GM23338 (cell line): Measurements from ENCODE around the gene ITPR3. TPM values are rescaled to one million over a fixed set of nuclear protein-coding genes. Genes with fewer than 3 reads are reported as not detected.
A peak's percentile ranks its signal among the peaks of the same experiment; 100 is the strongest.

Source experiments
- ATAC-seq: fragments of 200-7000 bp; cut with Tn5 transposase; 3 replicates; pipeline ENCODE4 v1.9.1; 2020
- DNase-seq: peaks from one replicate; pipeline ENCODE4 v3.0.0-alpha.2; 2015; ENCODE audit warnings: low spot score
- H2AFZ ChIP-seq: fragments of 200-600 bp; sonication (generic); 2 replicates; pipeline ENCODE4 v1.8.0; 2016; ENCODE audit warnings: antibody characterized with exemption, mild to moderate bottlenecking, moderate library complexity
- H3F3A ChIP-seq: fragments of 200-600 bp; sonication (generic); replicated peaks from 2 replicates; pipeline ENCODE4 v1.8.0; 2017; ENCODE audit warnings: antibody characterized with exemption, mixed run types, low read depth
- H3K27ac ChIP-seq: fragments of 200-600 bp; sonication (generic); 2 replicates; pipeline ENCODE4 v1.6.1; 2016; ENCODE audit warnings: low read depth
- H3K27me3 ChIP-seq: fragments of 200-600 bp; sonication (generic); 2 replicates; pipeline ENCODE4 v1.8.0; 2016; ENCODE audit warnings: mild to moderate bottlenecking, mixed run types, moderate library complexity; ENCODE audit not compliant: insufficient read depth
- H3K36me3 ChIP-seq: fragments of 200-600 bp; sonication (generic); 2 replicates; pipeline ENCODE4 v1.8.0; 2016; ENCODE audit warnings: mild to moderate bottlenecking; ENCODE audit not compliant: insufficient read depth
- H3K4me1 ChIP-seq: fragments of 200-600 bp; sonication (generic); 2 replicates; pipeline ENCODE4 v1.8.0; 2016; ENCODE audit warnings: mild to moderate bottlenecking, moderate library complexity; ENCODE audit not compliant: insufficient read depth
- H3K4me2 ChIP-seq: fragments of 200-600 bp; sonication (generic); 2 replicates; pipeline ENCODE4 v1.7.1; 2017; ENCODE audit warnings: mixed run types
- H3K4me3 ChIP-seq: fragments of 200-600 bp; sonication (generic); 2 replicates; pipeline ENCODE4 v1.6.1; 2016; ENCODE audit warnings: mixed run types
- H3K79me2 ChIP-seq: fragments of 200-600 bp; sonication (generic); replicated peaks from 2 replicates; pipeline ENCODE4 v1.8.0; 2017; ENCODE audit warnings: mild to moderate bottlenecking; ENCODE audit not compliant: insufficient read depth
- H3K9me2 ChIP-seq: fragments of 200-600 bp; sonication (generic); 2 replicates; pipeline ENCODE4 v1.8.0; 2017; ENCODE audit not compliant: insufficient read depth
- H4K20me1 ChIP-seq: fragments of 200-600 bp; sonication (generic); replicated peaks from 2 replicates; pipeline ENCODE4 v1.8.0; 2017; ENCODE audit warnings: mild to moderate bottlenecking; ENCODE audit not compliant: insufficient read depth
- H3K27ac Mint-ChIP-seq: 2 replicates; pipeline ENCODE4 v1.8.0; 2020; ENCODE audit warnings: inconsistent platforms, mild to moderate bottlenecking, moderate library complexity, mixed read lengths
- H3K27me3 Mint-ChIP-seq: 3 replicates; pipeline ENCODE4 v1.8.0; 2022; ENCODE audit warnings: low read depth, mild to moderate bottlenecking, moderate library complexity, mixed read lengths, inconsistent platforms; ENCODE audit not compliant: insufficient read depth, poor library complexity
- H3K36me3 Mint-ChIP-seq: 3 replicates; pipeline ENCODE4 v1.8.0; 2021; ENCODE audit warnings: low read depth, mild to moderate bottlenecking, inconsistent platforms, moderate library complexity, mixed read lengths
- H3K4me1 Mint-ChIP-seq: 3 replicates; pipeline ENCODE4 v1.8.0; 2020; ENCODE audit warnings: mild to moderate bottlenecking, inconsistent platforms, mixed read lengths
- H3K4me3 Mint-ChIP-seq: 3 replicates; pipeline ENCODE4 v1.8.0; 2021; ENCODE audit warnings: moderate library complexity, mild to moderate bottlenecking, inconsistent platforms, mixed read lengths
- H3K9me3 Mint-ChIP-seq: 3 replicates; pipeline ENCODE4 v1.8.0; 2020; ENCODE audit warnings: moderate library complexity, mild to moderate bottlenecking, inconsistent platforms, mixed read lengths
- CREB1 ChIP-seq: fragments of 250-450 bp; sonication (Bioruptor Pico); IDR thresholded peaks from 2 replicates; pipeline ENCODE4 v1.5.0; 2020; ENCODE audit warnings: low read depth, mild to moderate bottlenecking, moderate library complexity
- EZH2phosphoT487 ChIP-seq: fragments of 200-600 bp; sonication (generic); IDR thresholded peaks from one replicate; pipeline ENCODE4 v1.8.1; 2018; ENCODE audit warnings: antibody characterized with exemption; ENCODE audit not compliant: unreplicated experiment
- NANOG ChIP-seq: IDR thresholded peaks from 2 replicates; pipeline ENCODE4 v1.6.1; 2016; ENCODE audit warnings: antibody characterized with exemption, borderline replicate concordance
- POLR2AphosphoS5 ChIP-seq: IDR thresholded peaks from 2 replicates; pipeline ENCODE4 v1.6.1; 2016; ENCODE audit warnings: antibody characterized with exemption, low read depth
- STAT1 ChIP-seq: IDR thresholded peaks from one replicate; pipeline ENCODE4 v1.6.1; 2016; ENCODE audit warnings: antibody characterized with exemption; ENCODE audit not compliant: unreplicated experiment
- ZNF114 ChIP-seq: fragments of 250-450 bp; sonication (Bioruptor Pico); IDR thresholded peaks from 2 replicates; pipeline ENCODE4 v1.5.0; 2020; ENCODE audit warnings: mild to moderate bottlenecking, moderate library complexity
- ZNF331 ChIP-seq: fragments of 250-450 bp; sonication (Bioruptor Pico); IDR thresholded peaks from 2 replicates; pipeline ENCODE4 v1.5.0; 2020; ENCODE audit warnings: low read depth, mild to moderate bottlenecking, moderate library complexity
- polyA plus RNA-seq: library from polyadenylated mRNA; unstranded; fragments of >200 nt; fragmentation: Nextera tagmentation; extraction: Ambion mirVana; gene quantifications from 2 replicates; pipeline ENCODE4 v1.2.1, GENCODE V29; 2016
- total RNA-seq: library from RNA; depleted of rRNA; stranded (reverse); fragments of >200 nt; shearing (Covaris generic); gene quantifications from 2 replicates; pipeline ENCODE4 v1.2.3, GENCODE V29; 2014
- TF ChIP-seq, protein P1 (sequence below): IDR thresholded peaks from one replicate; pipeline ENCODE4 v1.6.1; 2018; ENCODE audit warnings: antibody characterized with exemption; ENCODE audit not compliant: unreplicated experiment
- TF ChIP-seq, protein P2 (sequence below): IDR thresholded peaks from 2 replicates; pipeline ENCODE4 v1.6.1; 2016; ENCODE audit warnings: antibody characterized with exemption
- TF ChIP-seq, protein P3 (sequence below): fragments of 250-450 bp; sonication (Bioruptor Pico); IDR thresholded peaks from 2 replicates; pipeline ENCODE4 v1.5.0; 2020; ENCODE audit warnings: mild to moderate bottlenecking, moderate library complexity

ITPR3 gene
- total and polyA plus RNA-seq, 2 experiments from 2014 or later, result 7.3 to 31.9 TPM

DNA sequence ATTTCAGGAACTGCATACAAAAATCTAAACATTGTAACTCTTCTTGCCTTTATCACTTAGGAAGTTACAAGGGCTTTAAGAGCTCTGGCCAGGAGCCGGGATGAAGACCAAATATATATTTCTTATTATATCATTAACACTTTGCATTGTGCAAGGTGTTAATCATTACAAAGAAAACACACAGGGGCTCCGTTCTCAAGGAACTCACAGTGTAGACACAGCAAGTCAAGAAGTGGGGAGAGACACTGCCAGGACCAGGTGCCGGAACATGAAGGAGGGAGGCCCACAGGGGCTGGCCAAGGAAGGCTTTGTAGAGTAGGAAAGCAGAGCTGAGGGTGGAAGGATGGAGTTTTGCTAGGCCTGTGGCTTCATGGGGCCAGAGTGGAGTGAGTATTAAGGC, 17.4 kb downstream of the ITPR3 start:
- ATAC-seq, result no peak
- no peaks in the 10 kb centered on the region for H3K9me2 ChIP-seq
- Mint-ChIP-seq H3K27ac (0 out of 2 replicates have a peak overlapping the region, but pooled peaks have one; percentile 38), H3K9me3 (no peaks in the 10 kb centered on the region; the same call in 2 of the 3 replicates), H3K4me3 (no peak overlapping the region; the same call in 2 of the 3 replicates), H3K27me3 (peaks cover 20% of the 10 kb centered on the region), H3K4me1 (peaks cover 45% of the 10 kb centered on the region), H3K36me3 (no peaks in the 10 kb centered on the region; the same call in 2 of the 3 replicates)
- TF ChIP-seq ZNF331 (CRISPR knock-in tag) (no peak), STAT1 (no peak), EZH2phosphoT487 (no peak), NANOG (no peak), CREB1 (CRISPR knock-in tag) (no peak), POLR2AphosphoS5 (no peak), ZNF114 (no peak)
- TF ChIP-seq, protein P1, sequence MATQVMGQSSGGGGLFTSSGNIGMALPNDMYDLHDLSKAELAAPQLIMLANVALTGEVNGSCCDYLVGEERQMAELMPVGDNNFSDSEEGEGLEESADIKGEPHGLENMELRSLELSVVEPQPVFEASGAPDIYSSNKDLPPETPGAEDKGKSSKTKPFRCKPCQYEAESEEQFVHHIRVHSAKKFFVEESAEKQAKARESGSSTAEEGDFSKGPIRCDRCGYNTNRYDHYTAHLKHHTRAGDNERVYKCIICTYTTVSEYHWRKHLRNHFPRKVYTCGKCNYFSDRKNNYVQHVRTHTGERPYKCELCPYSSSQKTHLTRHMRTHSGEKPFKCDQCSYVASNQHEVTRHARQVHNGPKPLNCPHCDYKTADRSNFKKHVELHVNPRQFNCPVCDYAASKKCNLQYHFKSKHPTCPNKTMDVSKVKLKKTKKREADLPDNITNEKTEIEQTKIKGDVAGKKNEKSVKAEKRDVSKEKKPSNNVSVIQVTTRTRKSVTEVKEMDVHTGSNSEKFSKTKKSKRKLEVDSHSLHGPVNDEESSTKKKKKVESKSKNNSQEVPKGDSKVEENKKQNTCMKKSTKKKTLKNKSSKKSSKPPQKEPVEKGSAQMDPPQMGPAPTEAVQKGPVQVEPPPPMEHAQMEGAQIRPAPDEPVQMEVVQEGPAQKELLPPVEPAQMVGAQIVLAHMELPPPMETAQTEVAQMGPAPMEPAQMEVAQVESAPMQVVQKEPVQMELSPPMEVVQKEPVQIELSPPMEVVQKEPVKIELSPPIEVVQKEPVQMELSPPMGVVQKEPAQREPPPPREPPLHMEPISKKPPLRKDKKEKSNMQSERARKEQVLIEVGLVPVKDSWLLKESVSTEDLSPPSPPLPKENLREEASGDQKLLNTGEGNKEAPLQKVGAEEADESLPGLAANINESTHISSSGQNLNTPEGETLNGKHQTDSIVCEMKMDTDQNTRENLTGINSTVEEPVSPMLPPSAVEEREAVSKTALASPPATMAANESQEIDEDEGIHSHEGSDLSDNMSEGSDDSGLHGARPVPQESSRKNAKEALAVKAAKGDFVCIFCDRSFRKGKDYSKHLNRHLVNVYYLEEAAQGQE, result no peak
- TF ChIP-seq, protein P2, sequence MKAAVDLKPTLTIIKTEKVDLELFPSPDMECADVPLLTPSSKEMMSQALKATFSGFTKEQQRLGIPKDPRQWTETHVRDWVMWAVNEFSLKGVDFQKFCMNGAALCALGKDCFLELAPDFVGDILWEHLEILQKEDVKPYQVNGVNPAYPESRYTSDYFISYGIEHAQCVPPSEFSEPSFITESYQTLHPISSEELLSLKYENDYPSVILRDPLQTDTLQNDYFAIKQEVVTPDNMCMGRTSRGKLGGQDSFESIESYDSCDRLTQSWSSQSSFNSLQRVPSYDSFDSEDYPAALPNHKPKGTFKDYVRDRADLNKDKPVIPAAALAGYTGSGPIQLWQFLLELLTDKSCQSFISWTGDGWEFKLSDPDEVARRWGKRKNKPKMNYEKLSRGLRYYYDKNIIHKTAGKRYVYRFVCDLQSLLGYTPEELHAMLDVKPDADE, result no peak
- TF ChIP-seq, protein P3, sequence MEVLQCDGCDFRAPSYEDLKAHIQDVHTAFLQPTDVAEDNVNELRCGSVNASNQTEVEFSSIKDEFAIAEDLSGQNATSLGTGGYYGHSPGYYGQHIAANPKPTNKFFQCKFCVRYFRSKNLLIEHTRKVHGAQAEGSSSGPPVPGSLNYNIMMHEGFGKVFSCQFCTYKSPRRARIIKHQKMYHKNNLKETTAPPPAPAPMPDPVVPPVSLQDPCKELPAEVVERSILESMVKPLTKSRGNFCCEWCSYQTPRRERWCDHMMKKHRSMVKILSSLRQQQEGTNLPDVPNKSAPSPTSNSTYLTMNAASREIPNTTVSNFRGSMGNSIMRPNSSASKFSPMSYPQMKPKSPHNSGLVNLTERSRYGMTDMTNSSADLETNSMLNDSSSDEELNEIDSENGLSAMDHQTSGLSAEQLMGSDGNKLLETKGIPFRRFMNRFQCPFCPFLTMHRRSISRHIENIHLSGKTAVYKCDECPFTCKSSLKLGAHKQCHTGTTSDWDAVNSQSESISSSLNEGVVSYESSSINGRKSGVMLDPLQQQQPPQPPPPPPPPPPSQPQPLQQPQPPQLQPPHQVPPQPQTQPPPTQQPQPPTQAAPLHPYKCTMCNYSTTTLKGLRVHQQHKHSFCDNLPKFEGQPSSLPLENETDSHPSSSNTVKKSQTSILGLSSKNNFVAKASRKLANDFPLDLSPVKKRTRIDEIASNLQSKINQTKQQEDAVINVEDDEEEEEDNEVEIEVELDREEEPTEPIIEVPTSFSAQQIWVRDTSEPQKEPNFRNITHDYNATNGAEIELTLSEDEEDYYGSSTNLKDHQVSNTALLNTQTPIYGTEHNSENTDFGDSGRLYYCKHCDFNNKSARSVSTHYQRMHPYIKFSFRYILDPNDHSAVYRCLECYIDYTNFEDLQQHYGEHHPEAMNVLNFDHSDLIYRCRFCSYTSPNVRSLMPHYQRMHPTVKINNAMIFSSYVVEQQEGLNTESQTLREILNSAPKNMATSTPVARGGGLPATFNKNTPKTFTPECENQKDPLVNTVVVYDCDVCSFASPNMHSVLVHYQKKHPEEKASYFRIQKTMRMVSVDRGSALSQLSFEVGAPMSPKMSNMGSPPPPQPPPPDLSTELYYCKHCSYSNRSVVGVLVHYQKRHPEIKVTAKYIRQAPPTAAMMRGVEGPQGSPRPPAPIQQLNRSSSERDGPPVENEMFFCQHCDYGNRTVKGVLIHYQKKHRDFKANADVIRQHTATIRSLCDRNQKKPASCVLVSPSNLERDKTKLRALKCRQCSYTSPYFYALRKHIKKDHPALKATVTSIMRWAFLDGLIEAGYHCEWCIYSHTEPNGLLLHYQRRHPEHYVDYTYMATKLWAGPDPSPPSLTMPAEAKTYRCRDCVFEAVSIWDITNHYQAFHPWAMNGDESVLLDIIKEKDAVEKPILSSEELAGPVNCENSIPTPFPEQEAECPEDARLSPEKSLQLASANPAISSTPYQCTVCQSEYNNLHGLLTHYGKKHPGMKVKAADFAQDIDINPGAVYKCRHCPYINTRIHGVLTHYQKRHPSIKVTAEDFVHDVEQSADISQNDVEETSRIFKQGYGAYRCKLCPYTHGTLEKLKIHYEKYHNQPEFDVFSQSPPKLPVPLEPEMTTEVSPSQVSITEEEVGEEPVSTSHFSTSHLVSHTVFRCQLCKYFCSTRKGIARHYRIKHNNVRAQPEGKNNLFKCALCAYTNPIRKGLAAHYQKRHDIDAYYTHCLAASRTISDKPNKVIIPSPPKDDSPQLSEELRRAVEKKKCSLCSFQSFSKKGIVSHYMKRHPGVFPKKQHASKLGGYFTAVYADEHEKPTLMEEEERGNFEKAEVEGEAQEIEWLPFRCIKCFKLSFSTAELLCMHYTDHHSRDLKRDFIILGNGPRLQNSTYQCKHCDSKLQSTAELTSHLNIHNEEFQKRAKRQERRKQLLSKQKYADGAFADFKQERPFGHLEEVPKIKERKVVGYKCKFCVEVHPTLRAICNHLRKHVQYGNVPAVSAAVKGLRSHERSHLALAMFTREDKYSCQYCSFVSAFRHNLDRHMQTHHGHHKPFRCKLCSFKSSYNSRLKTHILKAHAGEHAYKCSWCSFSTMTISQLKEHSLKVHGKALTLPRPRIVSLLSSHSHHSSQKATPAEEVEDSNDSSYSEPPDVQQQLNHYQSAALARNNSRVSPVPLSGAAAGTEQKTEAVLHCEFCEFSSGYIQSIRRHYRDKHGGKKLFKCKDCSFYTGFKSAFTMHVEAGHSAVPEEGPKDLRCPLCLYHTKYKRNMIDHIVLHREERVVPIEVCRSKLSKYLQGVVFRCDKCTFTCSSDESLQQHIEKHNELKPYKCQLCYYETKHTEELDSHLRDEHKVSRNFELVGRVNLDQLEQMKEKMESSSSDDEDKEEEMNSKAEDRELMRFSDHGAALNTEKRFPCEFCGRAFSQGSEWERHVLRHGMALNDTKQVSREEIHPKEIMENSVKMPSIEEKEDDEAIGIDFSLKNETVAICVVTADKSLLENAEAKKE (CRISPR knock-in tag), result no peak
- peaks cover 24% of the 10 kb centered on the region for H3K4me1 ChIP-seq
- peaks cover 19% of the 10 kb centered on the region for H3K79me2 ChIP-seq
- no peak overlapping the region for H2AFZ ChIP-seq
- H3K36me3 ChIP-seq, result no peaks in the 10 kb centered on the region
- H3K4me3 ChIP-seq, result no peak overlapping the region
- H3K27me3 ChIP-seq, result 0 out of 2 replicates have a peak, but pooled peaks cover 6% of the 10 kb centered on the region
- H3K27ac ChIP-seq, result no peak overlapping the region
- no peak overlapping the region for H3K4me2 ChIP-seq
- no peaks in the 10 kb centered on the region for H3F3A ChIP-seq
- H4K20me1 ChIP-seq, result peaks cover 8% of the 10 kb centered on the region; the same call in 1 of the 2 replicates
- DNase-seq, result no peak
